OCI-LY3 (cell line): ENCODE data around the gene SRPX.

ENCODE experiments used
- H2AFZ ChIP-seq: fragments of 200-600, 300-600 bp; shearing (Covaris generic); 2 replicates; pipeline ENCODE4 v1.6.0; 2014; ENCODE audit warnings: antibody characterized with exemption, low read depth, low read length
- H3K27ac ChIP-seq: fragments of 200-600, 300-600 bp; sonication (generic); 2 replicates; pipeline ENCODE4 v1.5.1; 2014; ENCODE audit warnings: mild to moderate bottlenecking, low read length, moderate library complexity, mixed read lengths
- H3K27me3 ChIP-seq: fragments of 200-600, 300-600 bp; sonication (generic); 2 replicates; pipeline ENCODE4 v1.6.1; 2014; ENCODE audit warnings: low read depth, low read length, mixed read lengths
- H3K36me3 ChIP-seq: fragments of 200-600, 300-600 bp; sonication (generic); replicated peaks from 2 replicates; pipeline ENCODE3; 2014; ENCODE audit warnings: low read depth, low read length, mixed read lengths
- H3K4me1 ChIP-seq: fragments of 300-600, 200-600 bp; sonication (generic); 2 replicates; pipeline ENCODE4 v1.6.1; 2014; ENCODE audit warnings: low read length, mixed read lengths
- H3K4me2 ChIP-seq: fragments of 200-600, 300-600 bp; sonication (generic); 2 replicates; pipeline ENCODE4 v1.6.1; 2014; ENCODE audit warnings: low read length, mixed read lengths
- H3K4me3 ChIP-seq: fragments of 300-600, 200-600 bp; sonication (generic); 2 replicates; pipeline ENCODE4 v1.5.1; 2014; ENCODE audit warnings: antibody characterized with exemption, mild to moderate bottlenecking, low read length, moderate library complexity
- H3K79me2 ChIP-seq: fragments of 300-600, 200-600 bp; shearing (Covaris generic); 2 replicates; pipeline ENCODE4 v1.6.1; 2014; ENCODE audit warnings: mild to moderate bottlenecking, low read length, mixed read lengths
- H3K9ac ChIP-seq: fragments of 300-600, 200-600 bp; shearing (Covaris generic); 2 replicates; pipeline ENCODE4 v1.6.0; 2014; ENCODE audit warnings: mild to moderate bottlenecking, low read length, moderate library complexity
- H3K9me3 ChIP-seq: fragments of 200-600, 300-600 bp; shearing (Covaris generic); 2 replicates; pipeline ENCODE4 v1.6.1; 2014; ENCODE audit warnings: low read length, mixed read lengths; ENCODE audit not compliant: insufficient read depth
- H4K20me1 ChIP-seq: fragments of 200-600, 300-600 bp; sonication (generic); 2 replicates; pipeline ENCODE4 v1.6.1; 2016; ENCODE audit warnings: low read length, mixed read lengths; ENCODE audit not compliant: insufficient read depth
- CTCF ChIP-seq: fragments of 200-600, 300-600 bp; sonication (generic); IDR thresholded peaks from 2 replicates; pipeline ENCODE4 v1.5.1; 2014; ENCODE audit warnings: antibody characterized with exemption, low read length, low read depth
- EZH2phosphoT487 ChIP-seq: fragments of 200-600 bp; shearing (Covaris generic); IDR thresholded peaks from 2 replicates; pipeline ENCODE4 v1.6.1; 2018; ENCODE audit warnings: antibody characterized with exemption, mixed run types, low read depth

The SRPX gene

GRCh38 chrX:38127961-38128360, 92.7 kb downstream of the SRPX start:
- no peak overlapping the region for H3K4me2 ChIP-seq
- no peak overlapping the region for H3K4me3 ChIP-seq
- H3K4me1 ChIP-seq = no peaks in the 10 kb centered on the region
- no peaks in the 10 kb centered on the region for H3K36me3 ChIP-seq
- no peak overlapping the region for H2AFZ ChIP-seq
- H3K27ac ChIP-seq = no peak overlapping the region
- no peaks in the 10 kb centered on the region for H3K79me2 ChIP-seq
- H3K9ac ChIP-seq = no peak overlapping the region
- no peaks in the 10 kb centered on the region for H3K9me3 ChIP-seq
- TF ChIP-seq EZH2phosphoT487 = no peak
- no peak for TF ChIP-seq CTCF
- no peaks in the 10 kb centered on the region for H4K20me1 ChIP-seq
- no peaks in the 10 kb centered on the region for H3K27me3 ChIP-seq

- no peak overlapping the region for H3K4me2 ChIP-seq
- H3K4me1 ChIP-seq = no peaks in the 10 kb centered on the region
- H3K9me3 ChIP-seq = no peaks in the 10 kb centered on the region
- no peak overlapping the region for H3K9ac ChIP-seq
- H3K27me3 ChIP-seq = no peaks in the 10 kb centered on the region
- TF ChIP-seq EZH2phosphoT487 (no peak), CTCF (no peak)
- no peaks in the 10 kb centered on the region for H4K20me1 ChIP-seq
- H3K27ac ChIP-seq = no peak overlapping the region
- H3K4me3 ChIP-seq = no peak overlapping the region
- H3K79me2 ChIP-seq = no peaks in the 10 kb centered on the region
- no peaks in the 10 kb centered on the region for H3K36me3 ChIP-seq
- H2AFZ ChIP-seq = no peak overlapping the region
Observed at GRCh38 chrX:38126179-38126578, 94.5 kb downstream of the SRPX start.

GRCh38 chrX:38124000-38124399, 96.7 kb downstream of the SRPX start:
- no peaks in the 10 kb centered on the region for H3K79me2 ChIP-seq
- H3K36me3 ChIP-seq = no peaks in the 10 kb centered on the region
- H3K9me3 ChIP-seq = no peaks in the 10 kb centered on the region
- H3K4me3 ChIP-seq = no peak overlapping the region
- no peaks in the 10 kb centered on the region for H4K20me1 ChIP-seq
- no peak for TF ChIP-seq EZH2phosphoT487
- TF ChIP-seq CTCF = no peak
- H3K4me2 ChIP-seq = no peak overlapping the region
- no peak overlapping the region for H2AFZ ChIP-seq
- no peak overlapping the region for H3K9ac ChIP-seq
- H3K27me3 ChIP-seq = no peaks in the 10 kb centered on the region
- H3K4me1 ChIP-seq = no peaks in the 10 kb centered on the region
- H3K27ac ChIP-seq = no peak overlapping the region

GRCh38 chrX:38117485-38117884, 103.2 kb downstream of the SRPX start:
- H2AFZ ChIP-seq = no peak overlapping the region
- no peak overlapping the region for H3K4me2 ChIP-seq
- no peak overlapping the region for H3K9ac ChIP-seq
- H4K20me1 ChIP-seq = no peaks in the 10 kb centered on the region
- H3K79me2 ChIP-seq = no peaks in the 10 kb centered on the region
- no peaks in the 10 kb centered on the region for H3K27me3 ChIP-seq
- no peak overlapping the region for H3K27ac ChIP-seq
- no peak overlapping the region for H3K4me3 ChIP-seq
- H3K9me3 ChIP-seq = no peaks in the 10 kb centered on the region
- TF ChIP-seq CTCF (no peak), EZH2phosphoT487 (no peak)
- H3K4me1 ChIP-seq = no peaks in the 10 kb centered on the region
- no peaks in the 10 kb centered on the region for H3K36me3 ChIP-seq
